ENCODE results near the gene OR6F1.
A peak's percentile ranks its signal among the peaks of the same experiment; 100 is the strongest.

OR6F1 gene

DNA sequence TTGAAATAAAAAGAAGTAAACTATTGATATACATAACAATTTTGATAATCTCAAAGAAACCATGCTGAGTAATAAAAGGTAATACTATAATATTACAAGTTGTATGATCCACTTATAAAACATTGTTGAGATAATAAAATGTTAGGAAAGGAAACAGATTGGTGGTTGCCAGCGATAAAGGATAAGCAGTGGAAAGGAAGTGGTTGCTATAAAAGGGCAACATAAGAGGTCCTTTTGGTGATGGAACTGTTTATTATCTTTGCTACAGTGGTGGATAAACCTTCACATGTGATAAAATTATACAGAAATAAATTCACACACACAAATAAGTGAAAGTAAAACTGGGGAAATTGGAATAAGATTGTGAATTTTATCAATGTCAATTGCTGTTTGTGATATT lies 15.1 kb downstream of the OR6F1 start (continued):
- TF ChIP-seq SP3 (tag by site-specific recombination; IDR thresholded peaks at IDR 0.05) (no peak), ZNF391 (tag by site-specific recombination; IDR thresholded peaks at IDR 0.05; ENCODE audit: borderline replicate concordance, low read depth) (no peak), YY2 (tag by site-specific recombination; IDR thresholded peaks at IDR 0.05) (no peak), ZNF239 (tag by site-specific recombination; IDR thresholded peaks at IDR 0.05) (no peak), ZNF610 (tag by site-specific recombination; IDR thresholded peaks at IDR 0.05; ENCODE audit: borderline replicate concordance) (no peak)
- TF ChIP-seq, protein P1, sequence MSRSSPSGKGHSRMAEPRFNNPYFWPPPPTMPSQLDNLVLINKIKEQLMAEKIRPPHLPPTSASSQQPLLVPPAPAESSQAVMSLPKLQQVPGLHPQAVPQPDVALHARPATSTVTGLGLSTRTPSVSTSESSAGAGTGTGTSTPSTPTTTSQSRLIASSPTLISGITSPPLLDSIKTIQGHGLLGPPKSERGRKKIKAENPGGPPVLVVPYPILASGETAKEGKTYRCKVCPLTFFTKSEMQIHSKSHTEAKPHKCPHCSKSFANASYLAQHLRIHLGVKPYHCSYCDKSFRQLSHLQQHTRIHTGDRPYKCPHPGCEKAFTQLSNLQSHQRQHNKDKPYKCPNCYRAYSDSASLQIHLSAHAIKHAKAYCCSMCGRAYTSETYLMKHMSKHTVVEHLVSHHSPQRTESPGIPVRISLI (tag by site-specific recombination; IDR thresholded peaks at IDR 0.05) = no peak
- TF ChIP-seq, protein P2, sequence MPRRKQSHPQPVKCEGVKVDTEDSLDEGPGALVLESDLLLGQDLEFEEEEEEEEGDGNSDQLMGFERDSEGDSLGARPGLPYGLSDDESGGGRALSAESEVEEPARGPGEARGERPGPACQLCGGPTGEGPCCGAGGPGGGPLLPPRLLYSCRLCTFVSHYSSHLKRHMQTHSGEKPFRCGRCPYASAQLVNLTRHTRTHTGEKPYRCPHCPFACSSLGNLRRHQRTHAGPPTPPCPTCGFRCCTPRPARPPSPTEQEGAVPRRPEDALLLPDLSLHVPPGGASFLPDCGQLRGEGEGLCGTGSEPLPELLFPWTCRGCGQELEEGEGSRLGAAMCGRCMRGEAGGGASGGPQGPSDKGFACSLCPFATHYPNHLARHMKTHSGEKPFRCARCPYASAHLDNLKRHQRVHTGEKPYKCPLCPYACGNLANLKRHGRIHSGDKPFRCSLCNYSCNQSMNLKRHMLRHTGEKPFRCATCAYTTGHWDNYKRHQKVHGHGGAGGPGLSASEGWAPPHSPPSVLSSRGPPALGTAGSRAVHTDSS (tag by site-specific recombination; IDR thresholded peaks at IDR 0.05) = no peak

DNA sequence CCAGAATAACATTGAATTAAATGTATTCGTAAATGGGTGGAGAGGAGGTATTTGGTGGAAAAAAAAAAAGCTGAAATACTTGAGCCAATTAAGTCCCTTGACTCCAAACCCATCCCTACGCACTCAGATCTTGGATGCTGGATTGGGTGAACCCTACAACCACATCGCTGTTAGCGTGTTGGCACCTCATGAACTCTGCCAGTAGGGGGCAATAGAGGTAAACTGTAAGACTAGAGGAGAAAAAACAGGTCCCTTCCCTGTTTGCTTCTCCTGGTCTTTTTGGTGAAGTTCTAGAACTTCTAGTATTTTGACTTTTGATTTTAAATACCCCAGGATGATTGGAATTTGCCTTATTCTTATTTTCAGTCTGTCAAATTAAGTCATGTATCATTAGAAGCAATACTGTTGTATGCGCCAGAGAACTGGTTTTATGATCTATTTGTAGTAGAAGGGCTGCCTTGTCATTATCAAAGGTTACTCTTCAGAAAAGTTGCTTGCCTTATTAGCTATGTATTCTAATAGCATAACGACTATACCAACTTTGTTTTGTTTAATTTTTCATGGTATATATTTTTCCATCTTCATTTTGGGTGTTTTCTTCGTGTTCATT lies 35.1 kb downstream of the OR6F1 start:
- TF ChIP-seq ZNF202 (tag by site-specific recombination; IDR thresholded peaks at IDR 0.05; ENCODE audit: borderline replicate concordance) (no peak), ZNF654 (tag by site-specific recombination; IDR thresholded peaks at IDR 0.05; ENCODE audit: low read depth) (peak; percentile 34)
- CTCF ChIA-PET = interaction anchor here (0.6 to 1.1 kb wide), 3 partner anchors 13 to 355 kb away, joined by 5 to 6 read pairs (median 5); no protein-coding TSS in a partner anchor
- H3K9me3 ChIP-seq (ENCODE audit: control insufficient read depth, insufficient read depth, low read depth, low read length) = no peaks in the 10 kb centered on the region
- POLR2A ChIA-PET = no interaction called here
- no peak overlapping the region for H3K27ac ChIP-seq (ENCODE audit: extremely low read depth, low read depth, low read length)
- H3K4me3 ChIP-seq (ENCODE audit: low read depth, low read length) = no peak overlapping the region
- no peaks in the 10 kb centered on the region for H3K4me1 ChIP-seq (ENCODE audit: control insufficient read depth, insufficient read depth, low read length)
- no peaks in the 10 kb centered on the region for H3K36me3 ChIP-seq (ENCODE audit: control insufficient read depth in 2 of 2, insufficient read depth in 1 of 2, low read length in 2 of 2)

DNA sequence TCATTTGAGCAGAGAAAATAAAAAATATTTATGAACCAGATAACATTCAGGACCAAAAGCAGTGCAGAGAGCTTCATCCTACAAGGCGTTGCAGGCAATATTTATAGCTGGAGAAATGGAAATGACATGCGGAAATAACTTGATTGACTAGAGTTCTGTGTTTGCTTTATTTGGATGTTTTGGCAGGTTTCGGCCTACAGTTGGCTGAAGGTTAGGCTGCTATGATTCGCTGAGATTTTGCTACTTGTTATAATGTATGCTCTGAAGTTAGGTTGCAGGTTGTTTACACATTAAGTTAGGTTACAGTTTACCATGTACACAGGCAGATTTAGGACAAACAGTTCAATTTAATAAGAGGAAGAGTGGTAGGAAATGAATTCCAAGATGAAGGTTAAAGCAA lies 36.3 kb downstream of the OR6F1 start:
- TF ChIP-seq YY2 (tag by site-specific recombination; IDR thresholded peaks at IDR 0.05) (no peak), ZNF670 (tag by site-specific recombination; IDR thresholded peaks at IDR 0.05; ENCODE audit: low read depth) (no peak), ZNF549 (tag by site-specific recombination; IDR thresholded peaks at IDR 0.05) (no peak), BCL11B (tag by site-specific recombination; IDR thresholded peaks at IDR 0.05; ENCODE audit: low read depth) (no peak), ZNF184 (tag by site-specific recombination; IDR thresholded peaks at IDR 0.05) (no peak), ZNF843 (tag by site-specific recombination; IDR thresholded peaks at IDR 0.05) (no peak), ZNF391 (tag by site-specific recombination; IDR thresholded peaks at IDR 0.05; ENCODE audit: borderline replicate concordance, low read depth) (no peak), ZFP37 (tag by site-specific recombination; IDR thresholded peaks at IDR 0.05) (no peak), SCRT2 (tag by site-specific recombination; IDR thresholded peaks at IDR 0.05) (no peak), PRDM1 (tag by site-specific recombination; IDR thresholded peaks at IDR 0.05) (no peak), ZNF48 (tag by site-specific recombination; IDR thresholded peaks at IDR 0.05) (no peak), ZNF221 (tag by site-specific recombination; IDR thresholded peaks at IDR 0.05; ENCODE audit: borderline replicate concordance) (no peak), ZNF473 (tag by site-specific recombination; IDR thresholded peaks at IDR 0.05) (no peak), KLF16 (tag by site-specific recombination; IDR thresholded peaks at IDR 0.05) (no peak), BCL11A (tag by site-specific recombination; IDR thresholded peaks at IDR 0.05; ENCODE audit: low read depth) (no peak), ZNF571 (tag by site-specific recombination; IDR thresholded peaks at IDR 0.05) (no peak)
- TF ChIP-seq, protein P1 (tag by site-specific recombination; IDR thresholded peaks at IDR 0.05) = no peak

More for the DNA sequence above, 36.3 kb downstream of the OR6F1 start:
- no peaks in the 10 kb centered on the region for H3K36me3 ChIP-seq (ENCODE audit: control insufficient read depth in 2 of 2, insufficient read depth in 1 of 2, low read length in 2 of 2)
- no peaks in the 10 kb centered on the region for H3K4me1 ChIP-seq (ENCODE audit: control insufficient read depth, insufficient read depth, low read length)
- no peak overlapping the region for H3K4me3 ChIP-seq (ENCODE audit: low read depth, low read length)
- CTCF ChIA-PET = no interaction called here
- H3K27ac ChIP-seq (ENCODE audit: extremely low read depth, low read depth, low read length) = no peak overlapping the region
- no peaks in the 10 kb centered on the region for H3K9me3 ChIP-seq (ENCODE audit: control insufficient read depth, insufficient read depth, low read depth, low read length)
- POLR2A ChIA-PET = no interaction called here
